CD14-positive monocyte (primary cell): ENCODE results near the gene HLA-DMB. TPM values are rescaled to one million over a fixed set of nuclear protein-coding genes. Genes with fewer than 3 reads are reported as not detected.

Experiments
- DNase-seq, 3 donors: peaks; one replicate each; pipeline ENCODE4 v3.0.0-alpha.2; 2011 to 2022
- H2AFZ ChIP-seq: 2 replicates; pipeline ENCODE4 v1.6.0; 2012; ENCODE audit warnings: mild to moderate bottlenecking, low read depth, low read length, inconsistent platforms; ENCODE audit not compliant: insufficient read depth, poor library complexity, severe bottlenecking
- H3K27ac ChIP-seq, 2 donors: 1 replicate in 1 of 2; 2 replicates in 1 of 2; pipeline ENCODE4 v1.5.1; 2012 to 2013; ENCODE audit warnings: low read length in 2 of 2, control low read depth in 1 of 2, inconsistent platforms in 1 of 2, low read depth in 1 of 2, mild to moderate bottlenecking in 1 of 2
- H3K27me3 ChIP-seq, 2 donors: one replicate each; pipeline versions ENCODE4 v1.6.0 to v1.6.1; 2011 to 2013; ENCODE audit warnings: low read length in 2 of 2; ENCODE audit not compliant: control insufficient read depth in 2 of 2, insufficient read depth in 2 of 2
- H3K36me3 ChIP-seq, 2 donors: replicated peaks in 1 of 2; 1 replicate in 1 of 2; 2 replicates in 1 of 2; pipeline versions ENCODE4 v1.5.1 to v1.6.1; 2012 to 2013; ENCODE audit warnings: low read length in 2 of 2, control low read depth in 1 of 2, inconsistent platforms in 1 of 2, mild to moderate bottlenecking in 1 of 2; ENCODE audit not compliant: insufficient read depth in 2 of 2, control insufficient read depth in 1 of 2
- H3K4me1 ChIP-seq, 2 donors: 1 replicate in 1 of 2; 2 replicates in 1 of 2; pipeline versions ENCODE4 v1.5.1 to v1.6.1; 2012 to 2013; ENCODE audit warnings: low read length in 2 of 2, control low read depth in 1 of 2, inconsistent platforms in 1 of 2, mild to moderate bottlenecking in 1 of 2, moderate library complexity in 1 of 2; ENCODE audit not compliant: insufficient read depth in 2 of 2, control insufficient read depth in 1 of 2
- H3K4me2 ChIP-seq: replicated peaks from 2 replicates; pipeline ENCODE3; 2012; ENCODE audit warnings: low read length, moderate library complexity, mild to moderate bottlenecking; ENCODE audit not compliant: poor library complexity, severe bottlenecking; ENCODE audit errors: extremely low read depth
- H3K4me3 ChIP-seq, 3 experiments: fragments of 200-600 bp in 1 of 3; sonication (generic) in 1 of 3; replicated peaks in 1 of 3; 1 replicate in 2 of 3; 2 replicates in 1 of 3; pipeline ENCODE4 v1.5.1; 2011 to 2013; ENCODE audit warnings: low read length in 3 of 3, mild to moderate bottlenecking in 3 of 3, control low read depth in 2 of 3, low read depth in 2 of 3, inconsistent platforms in 1 of 3, moderate library complexity in 1 of 3
- H3K79me2 ChIP-seq: 2 replicates; pipeline ENCODE4 v1.6.0; 2012; ENCODE audit warnings: mild to moderate bottlenecking, control low read depth, inconsistent platforms, low read length, moderate library complexity; ENCODE audit not compliant: insufficient read depth
- H3K9ac ChIP-seq: 2 replicates; pipeline ENCODE4 v1.6.0; 2017; ENCODE audit warnings: low read length, mild to moderate bottlenecking; ENCODE audit not compliant: insufficient read depth, poor library complexity, severe bottlenecking
- H3K9me3 ChIP-seq, 2 donors: replicated peaks in 1 of 2; 1 replicate in 1 of 2; 2 replicates in 1 of 2; pipeline versions ENCODE4 v1.5.1 to v1.6.1; 2012 to 2013; ENCODE audit warnings: low read length in 2 of 2, control low read depth in 1 of 2; ENCODE audit not compliant: control insufficient read depth in 1 of 2, insufficient read depth in 1 of 2
- H4K20me1 ChIP-seq: 2 replicates; pipeline ENCODE4 v1.6.0; 2012; ENCODE audit warnings: mild to moderate bottlenecking, low read length, control low read depth, moderate library complexity; ENCODE audit not compliant: insufficient read depth
- H3K27ac Mint-ChIP-seq, 7 donors: one replicate each; pipeline ENCODE4 v1.8.0; 2020; ENCODE audit warnings: mild to moderate bottlenecking in 7 of 7, mixed read lengths in 7 of 7, moderate library complexity in 6 of 7, inconsistent platforms in 2 of 7
- H3K27me3 Mint-ChIP-seq, 3 donors: one replicate each; pipeline ENCODE4 v1.8.0; 2021 to 2022; ENCODE audit warnings: low read depth in 3 of 3, mild to moderate bottlenecking in 3 of 3, mixed read lengths in 3 of 3, moderate library complexity in 3 of 3, inconsistent platforms in 1 of 3
- H3K36me3 Mint-ChIP-seq, 2 donors: one replicate each; pipeline ENCODE4 v1.8.0; 2020; ENCODE audit warnings: mixed read lengths in 2 of 2, inconsistent platforms in 1 of 2, mild to moderate bottlenecking in 1 of 2
- H3K4me1 Mint-ChIP-seq: one replicate; pipeline ENCODE4 v1.8.0; 2020; ENCODE audit warnings: mild to moderate bottlenecking, mixed read lengths
- H3K4me3 Mint-ChIP-seq, 2 donors: one replicate each; pipeline ENCODE4 v1.8.0; 2020; ENCODE audit warnings: mild to moderate bottlenecking in 2 of 2, mixed read lengths in 2 of 2, moderate library complexity in 1 of 2
- H3K9me3 Mint-ChIP-seq, 7 donors: one replicate each; pipeline ENCODE4 v1.8.0; 2020 to 2022; ENCODE audit warnings: mixed read lengths in 7 of 7, mild to moderate bottlenecking in 6 of 7, moderate library complexity in 6 of 7, inconsistent platforms in 2 of 7
- CTCF ChIP-seq: fragments of 200-600 bp; IDR thresholded peaks from one replicate; pipeline ENCODE4 v1.8.0; 2022; ENCODE audit warnings: antibody characterized with exemption, mild to moderate bottlenecking
- WGBS: methylation state at CpG from one replicate; pipeline ENCODE4 v1.1.5; 2013; ENCODE audit warnings: missing lambda C conversion rate; ENCODE audit not compliant: insufficient coverage; 5-methylcytosine and 5-hydroxymethylcytosine counted together
- intact Hi-C, 2 donors: fragments of 100-400 bp; cut with micrococcal nuclease; formaldehyde crosslinking; loops; one replicate each; pipeline versions ENCODE4 v1.15.0 to v1.15.1; 2023
- polyA plus RNA-seq, 3 donors: library from polyadenylated mRNA; depleted of rRNA in 1 of 3; unstranded in 2 of 3; stranded (reverse) in 1 of 3; fragments of 300-500 nt in 2 of 3; fragments of >200 nt in 1 of 3; fragmentation: Illumina TruSeq in 2 of 3; gene quantifications; 1 replicate in 2 of 3; 2 replicates in 1 of 3; pipeline ENCODE4 v1.2.3, GENCODE V29; 2012 to 2021

Gene HLA-DMB
- polyA plus RNA-seq, 3 donors = 510 to 924 (median 726) TPM

GRCh38 chr6:32967151-32968091, 26.6 kb upstream of the HLA-DMB start:
- Histone ChIP-seq H3K27ac (peak overlapping the region; percentile 95 to 97), H2AFZ (peak overlapping the region; percentile 86), H3K27me3 (no peaks in the 10 kb centered on the region), H4K20me1 (peaks cover 4% of the 10 kb centered on the region), H3K4me2 (peak overlapping the region; percentile 99), H3K4me1 (peaks cover 42 to 55% of the 10 kb centered on the region in 2 donors), H3K36me3 (peaks cover 0 to 2% of the 10 kb centered on the region in 2 donors), H3K79me2 (peaks cover 89% of the 10 kb centered on the region), H3K4me3 (peak overlapping the region; percentile 93 to 96 (median 93)), H3K9me3 (no peaks in the 10 kb centered on the region), H3K9ac (peak overlapping the region; percentile 79)
- peak; percentile 24 to 63 (median 58) for DNase-seq
- Mint-ChIP-seq H3K4me1 (peaks cover 44% of the 10 kb centered on the region), H3K27me3 (peaks cover 0 to 4% (median 2%) of the 10 kb centered on the region in 3 donors), H3K27ac (peak overlapping the region; percentile 90 to 100 (median 99)), H3K9me3 (peaks cover 0 to 3% (median 0%) of the 10 kb centered on the region in 7 donors), H3K36me3 (peaks cover 3 to 6% of the 10 kb centered on the region in 2 donors), H3K4me3 (peak overlapping the region; percentile 98 to 100)
- intact Hi-C loops = loop anchor here in 1 of 2 donors (2.0 kb wide), 1 partner anchor 15 kb away; the partner anchor contains the start of gene HLA-DMA
- TF ChIP-seq CTCF = peak; percentile 62
- WGBS = 2% methylated on average over 14 of the region's 16 CpGs

GRCh38 chr6:32964776-32965175, 23.9 kb upstream of the HLA-DMB start:
- no peak for DNase-seq
- H3K27ac ChIP-seq = no peak overlapping the region
- H3K27me3 ChIP-seq = no peaks in the 10 kb centered on the region
- intact Hi-C loops = no loop called here
- peaks cover 8% of the 10 kb centered on the region for H4K20me1 ChIP-seq
- no peaks in the 10 kb centered on the region for H3K36me3 ChIP-seq
- peaks cover 2 to 5% of the 10 kb centered on the region in 2 donors for H3K36me3 Mint-ChIP-seq
- H3K9me3 Mint-ChIP-seq = no peaks in the 10 kb centered on the region
- H3K4me3 ChIP-seq = no peak overlapping the region
- TF ChIP-seq CTCF = no peak
- no peak overlapping the region for H3K4me2 ChIP-seq
- H3K27me3 Mint-ChIP-seq = peaks cover 0 to 2% (median 0%) of the 10 kb centered on the region in 3 donors
- no peak overlapping the region for H2AFZ ChIP-seq
- H3K4me1 ChIP-seq = peaks cover 46 to 66% of the 10 kb centered on the region in 2 donors
- WGBS = 100% methylated on average over 4 of the region's 5 CpGs
- peaks cover 53% of the 10 kb centered on the region for H3K4me1 Mint-ChIP-seq
- H3K79me2 ChIP-seq = peaks cover 98% of the 10 kb centered on the region
- H3K27ac Mint-ChIP-seq = peak overlapping the region in 1 of 7 donors; percentile 51
- no peak overlapping the region for H3K4me3 Mint-ChIP-seq
- H3K9me3 ChIP-seq = no peaks in the 10 kb centered on the region
- no peak overlapping the region for H3K9ac ChIP-seq
